ENCODE measurements around the gene MRNIP. TPM values are rescaled to one million over a fixed set of nuclear protein-coding genes. Genes with fewer than 3 reads are reported as not detected.

Gene MRNIP
- polyA plus RNA-seq, 2 of the 4 experiments (the other 2 are of a cell fraction) = 21.4 to 29.7 TPM

DNA sequence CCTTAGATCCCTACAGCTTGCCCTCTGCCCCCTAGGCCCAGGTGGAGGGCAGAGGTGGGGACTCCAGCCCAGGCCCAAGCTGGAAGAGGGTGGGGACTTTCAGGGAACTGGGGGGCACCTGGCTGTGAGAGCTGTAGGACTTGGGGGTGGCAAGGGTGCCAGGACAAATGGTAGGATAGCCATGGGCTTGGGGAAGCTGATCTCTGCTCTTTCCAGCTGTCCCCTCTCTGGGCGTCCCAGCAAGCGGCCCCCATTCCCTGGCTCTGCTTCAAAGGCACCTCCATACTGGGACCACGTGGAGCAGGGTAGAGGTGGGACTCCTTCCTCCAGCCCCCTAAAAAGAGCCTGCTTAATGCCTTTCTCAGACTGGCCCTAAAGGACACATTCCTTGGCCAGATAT is 64.4 kb downstream of the MRNIP start:
- no peak for DNase-seq (ENCODE audit: low read depth in 1 of 2, low spot score in 1 of 2)
- H3K27ac ChIP-seq = no peak overlapping the region
- FAIRE-seq = no peak
- peaks cover 14% of the 10 kb centered on the region; the same call in 2 of the 3 replicates for H3K4me1 ChIP-seq
- CTCF ChIA-PET = interaction anchor here (0.6 to 6.4 kb wide), 6 partner anchors 8 to 165 kb away, joined by 4 to 68 read pairs (median 27); no protein-coding TSS in a partner anchor
- H3K9me3 ChIP-seq = no peaks in the 10 kb centered on the region
- POLR2A ChIA-PET = interaction anchor here (1.0 kb wide), 2 partner anchors 26 to 171 kb away, joined by 3 to 4 read pairs; partner anchors contain the start of genes HNRNPH1 and SQSTM1
- H3K4me3 ChIP-seq = no peak overlapping the region
- H3K4me2 ChIP-seq = no peak overlapping the region
- TF ChIP-seq CEBPB (IDR thresholded peaks at IDR 0.05) (no peak), ZSCAN20 (CRISPR knock-in tag; IDR thresholded peaks at IDR 0.05) (no peak), NR3C1 (IDR thresholded peaks at IDR 0.05) (no peak), HEYL (CRISPR knock-in tag; IDR thresholded peaks at IDR 0.05) (no peak), RCOR1 (IDR thresholded peaks at IDR 0.05; ENCODE audit: low read depth, low read length) (no peak), FOSB (CRISPR knock-in tag; IDR thresholded peaks at IDR 0.05) (no peak), FOSL2 (IDR thresholded peaks at IDR 0.05) (no peak), FOSL2 (CRISPR knock-in tag; IDR thresholded peaks at IDR 0.05) (no peak)
- TF ChIP-seq, protein P1, sequence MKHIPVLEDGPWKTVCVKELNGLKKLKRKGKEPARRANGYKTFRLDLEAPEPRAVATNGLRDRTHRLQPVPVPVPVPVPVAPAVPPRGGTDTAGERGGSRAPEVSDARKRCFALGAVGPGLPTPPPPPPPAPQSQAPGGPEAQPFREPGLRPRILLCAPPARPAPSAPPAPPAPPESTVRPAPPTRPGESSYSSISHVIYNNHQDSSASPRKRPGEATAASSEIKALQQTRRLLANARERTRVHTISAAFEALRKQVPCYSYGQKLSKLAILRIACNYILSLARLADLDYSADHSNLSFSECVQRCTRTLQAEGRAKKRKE (CRISPR knock-in tag; IDR thresholded peaks at IDR 0.05; ENCODE audit: low read depth) = no peak
- ATAC-seq = no peak
- 97% methylated on average over 3 of the region's 3 CpGs for WGBS (ENCODE audit: missing lambda C conversion rate)

DNA sequence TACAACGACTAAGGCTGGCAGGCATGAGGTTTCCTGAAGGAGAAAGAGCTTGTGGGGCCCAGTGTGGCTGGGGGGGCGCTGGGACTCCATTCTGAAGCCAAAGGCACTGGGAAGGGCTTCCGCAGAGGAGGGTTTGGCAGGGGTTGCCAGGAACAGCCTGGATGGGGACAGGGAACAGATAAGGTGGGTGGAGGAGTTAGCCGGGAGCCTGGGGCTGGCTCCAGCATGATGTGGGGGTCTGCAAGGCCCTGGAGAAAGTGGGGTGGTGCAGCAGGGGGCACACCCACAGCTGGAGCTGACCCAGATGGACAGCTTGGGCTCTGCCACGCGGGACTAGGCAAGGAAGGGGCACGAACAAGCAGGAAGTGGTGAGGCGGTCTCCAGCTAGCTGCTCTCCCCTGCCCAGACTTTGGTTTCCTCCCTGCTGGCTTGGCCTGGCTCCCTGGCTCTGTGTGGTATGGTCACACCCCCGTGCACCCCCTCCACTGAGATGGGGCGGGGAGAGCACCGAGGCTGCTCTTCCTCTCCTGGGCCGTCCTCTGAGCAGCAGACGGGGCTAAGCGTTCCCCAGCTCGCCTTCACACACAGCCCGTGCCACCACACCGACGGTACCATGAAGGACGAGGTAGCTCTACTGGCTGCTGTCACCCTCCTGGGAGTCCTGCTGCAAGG is 65.0 kb downstream of the MRNIP start, which contains the start of gene LTC4S:
Gene LTC4S, plus strand, starts transcription at position 519 of the 672 bp plus-strand sequence. Its CDS starts 95 bp downstream, at position 614.
- no peak for TF ChIP-seq TP53 (CRISPR knock-in tag; IDR thresholded peaks at IDR 0.05)
- TF ChIP-seq, protein P2, sequence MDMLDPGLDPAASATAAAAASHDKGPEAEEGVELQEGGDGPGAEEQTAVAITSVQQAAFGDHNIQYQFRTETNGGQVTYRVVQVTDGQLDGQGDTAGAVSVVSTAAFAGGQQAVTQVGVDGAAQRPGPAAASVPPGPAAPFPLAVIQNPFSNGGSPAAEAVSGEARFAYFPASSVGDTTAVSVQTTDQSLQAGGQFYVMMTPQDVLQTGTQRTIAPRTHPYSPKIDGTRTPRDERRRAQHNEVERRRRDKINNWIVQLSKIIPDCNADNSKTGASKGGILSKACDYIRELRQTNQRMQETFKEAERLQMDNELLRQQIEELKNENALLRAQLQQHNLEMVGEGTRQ (IDR thresholded peaks at IDR 0.05) = no peak
- TF ChIP-seq ZSCAN20 (CRISPR knock-in tag; IDR thresholded peaks at IDR 0.05) = no peak
- TF ChIP-seq HDAC2 (IDR thresholded peaks at IDR 0.05) = no peak
- ChIA-PET CTCF (interaction anchor here (4.1 to 6.4 kb wide), 4 partner anchors 9 to 32 kb away, joined by 26 to 68 read pairs (median 42); no protein-coding TSS in a partner anchor), POLR2A (interaction anchor here (1.0 kb wide), 2 partner anchors 27 to 170 kb away, joined by 3 to 4 read pairs; partner anchors contain the start of genes HNRNPH1 and SQSTM1)
- WGBS (ENCODE audit: missing lambda C conversion rate) = 88% methylated on average over 18 of the region's 19 CpGs
- FAIRE-seq (no peak), ATAC-seq (no peak), DNase-seq (ENCODE audit: low read depth in 1 of 2, low spot score in 1 of 2) (no peak)
- no peaks in the 10 kb centered on the region for H3K9me3 ChIP-seq
- H3K27ac ChIP-seq = no peak within 1 kb of the TSS
- no peak within 1 kb of the TSS; the same call in 2 of the 3 replicates for H3K4me2 ChIP-seq
- peaks cover 14% of the 10 kb centered on the region; the same call in 2 of the 3 replicates for H3K4me1 ChIP-seq
- H3K4me3 ChIP-seq = no peak within 1 kb of the TSS

DNA sequence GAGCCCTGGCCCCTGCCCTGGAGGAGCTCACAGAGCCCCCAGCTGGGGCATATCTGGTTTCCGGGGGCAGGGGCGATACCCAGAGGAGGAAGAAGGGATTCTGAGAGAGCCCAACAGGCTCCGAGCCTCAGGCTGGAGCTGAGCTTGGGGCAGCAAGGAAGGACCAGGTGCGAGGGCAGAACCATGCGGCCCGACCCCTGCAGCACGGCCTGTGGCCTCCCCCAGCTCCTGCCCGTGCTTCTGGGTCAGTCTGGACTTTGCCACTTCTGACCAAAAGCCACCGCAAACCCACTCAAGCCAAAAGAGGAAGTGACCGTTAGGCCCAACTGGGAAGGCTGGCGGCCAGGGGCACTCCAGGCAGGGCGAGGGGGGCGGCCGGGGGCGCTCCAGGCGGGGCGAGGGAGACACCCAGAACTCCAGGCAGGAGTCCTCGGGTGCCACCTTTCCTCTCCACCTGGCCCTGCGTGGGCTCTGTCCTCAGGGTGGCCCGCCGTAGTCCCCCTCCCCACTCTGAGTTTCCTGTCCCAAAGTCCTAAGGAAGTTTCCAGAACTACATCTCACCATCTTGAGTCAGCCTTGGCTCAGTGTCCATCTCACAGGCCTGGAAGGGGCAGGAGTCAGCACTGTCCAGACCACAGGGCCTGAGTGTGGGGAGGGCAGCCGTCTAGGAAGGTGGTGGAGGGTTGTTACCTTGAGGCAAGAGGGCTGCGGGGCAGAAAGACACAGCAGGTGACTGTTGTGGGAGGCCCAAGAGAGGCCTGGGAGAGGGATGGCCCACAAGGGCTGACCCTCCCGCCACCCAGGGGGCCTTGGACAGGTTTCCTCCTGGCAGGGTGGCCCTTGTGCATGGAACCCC is 65.8 kb downstream of the MRNIP start:
- Histone ChIP-seq H3K4me3 (no peak overlapping the region), H3K4me2 (no peak overlapping the region), H3K27ac (no peak overlapping the region), H3K9me3 (no peaks in the 10 kb centered on the region), H3K4me1 (peaks cover 14% of the 10 kb centered on the region; the same call in 2 of the 3 replicates)
- CTCF ChIA-PET = interaction anchor here (0.6 to 6.4 kb wide), 7 partner anchors 10 to 56 kb away, joined by 3 to 68 read pairs (median 12); no protein-coding TSS in a partner anchor
- FAIRE-seq (no peak), ATAC-seq (no peak), DNase-seq (ENCODE audit: low read depth in 1 of 2, low spot score in 1 of 2) (no peak)
- POLR2A ChIA-PET = no interaction called here
- WGBS (ENCODE audit: missing lambda C conversion rate) = 94% methylated on average over 21 of the region's 24 CpGs
- TF ChIP-seq NR3C1 (IDR thresholded peaks at IDR 0.05) (no peak), RNF2 (IDR thresholded peaks at IDR 0.05; ENCODE audit: borderline replicate concordance, low read depth) (no peak), CBX8 (IDR thresholded peaks at IDR 0.05) (no peak), ZNF302 (CRISPR knock-in tag; IDR thresholded peaks at IDR 0.05) (no peak), MYC (IDR thresholded peaks at IDR 0.05; ENCODE audit: borderline replicate concordance, low read length) (no peak), TP53 (CRISPR knock-in tag; IDR thresholded peaks at IDR 0.05) (no peak), KDM1A (IDR thresholded peaks at IDR 0.05; ENCODE audit: low read depth) (no peak), SMC3 (IDR thresholded peaks at IDR 0.05) (no peak), RCOR1 (IDR thresholded peaks at IDR 0.05; ENCODE audit: low read depth, low read length) (no peak)
- TF ChIP-seq, protein P3, sequence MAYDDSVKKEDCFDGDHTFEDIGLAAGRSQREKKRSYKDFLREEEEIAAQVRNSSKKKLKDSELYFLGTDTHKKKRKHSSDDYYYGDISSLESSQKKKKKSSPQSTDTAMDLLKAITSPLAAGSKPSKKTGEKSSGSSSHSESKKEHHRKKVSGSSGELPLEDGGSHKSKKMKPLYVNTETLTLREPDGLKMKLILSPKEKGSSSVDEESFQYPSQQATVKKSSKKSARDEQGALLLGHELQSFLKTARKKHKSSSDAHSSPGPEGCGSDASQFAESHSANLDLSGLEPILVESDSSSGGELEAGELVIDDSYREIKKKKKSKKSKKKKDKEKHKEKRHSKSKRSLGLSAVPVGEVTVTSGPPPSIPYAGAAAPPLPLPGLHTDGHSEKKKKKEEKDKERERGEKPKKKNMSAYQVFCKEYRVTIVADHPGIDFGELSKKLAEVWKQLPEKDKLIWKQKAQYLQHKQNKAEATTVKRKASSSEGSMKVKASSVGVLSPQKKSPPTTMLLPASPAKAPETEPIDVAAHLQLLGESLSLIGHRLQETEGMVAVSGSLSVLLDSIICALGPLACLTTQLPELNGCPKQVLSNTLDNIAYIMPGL (CRISPR knock-in tag; IDR thresholded peaks at IDR 0.05; ENCODE audit: borderline replicate concordance) = no peak
- TF ChIP-seq, protein P4, sequence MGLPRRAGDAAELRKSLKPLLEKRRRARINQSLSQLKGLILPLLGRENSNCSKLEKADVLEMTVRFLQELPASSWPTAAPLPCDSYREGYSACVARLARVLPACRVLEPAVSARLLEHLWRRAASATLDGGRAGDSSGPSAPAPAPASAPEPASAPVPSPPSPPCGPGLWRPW (IDR thresholded peaks at IDR 0.05) = no peak
